ENCODE data around the gene MGST3. TPM values are rescaled to one million over a fixed set of nuclear protein-coding genes. Genes with fewer than 3 reads are reported as not detected.

The MGST3 gene
- polyA plus RNA-seq, 2 of the 4 experiments (the other 2 are of a cell fraction), result 216 to 217 TPM

GRCh38 chr1:165686971-165687433 is 56.0 kb downstream of the MGST3 start:
- ATAC-seq, result no peak
- no peak overlapping the region for H3K4me3 ChIP-seq
- FAIRE-seq, result no peak
- WGBS (ENCODE audit: missing lambda C conversion rate), result 86% methylated on average over 2 of the region's 2 CpGs
- H3K27ac ChIP-seq, result no peak overlapping the region
- ChIA-PET CTCF (interaction anchor here (1.2 to 1.3 kb wide), 2 partner anchors 10 to 87 kb away, joined by 3 to 5 read pairs; no protein-coding TSS in a partner anchor), POLR2A (no interaction called here)
- no peaks in the 10 kb centered on the region for H3K4me1 ChIP-seq
- no peak for DNase-seq (ENCODE audit: low read depth in 1 of 2, low spot score in 1 of 2)
- no peak overlapping the region for H3K4me2 ChIP-seq
- 0 out of 3 replicates have a peak, but pooled peaks cover 9% of the 10 kb centered on the region for H3K9me3 ChIP-seq
- TF ChIP-seq NFE2L2 (conservative IDR thresholded peaks at IDR 0.05; ENCODE audit: low read length) (no peak), GATA3 (IDR thresholded peaks at IDR 0.05; ENCODE audit: borderline replicate concordance) (no peak), TFCP2L1 (CRISPR knock-in tag; IDR thresholded peaks at IDR 0.05) (no peak), REST (IDR thresholded peaks at IDR 0.05) (no peak), FOSB (CRISPR knock-in tag; IDR thresholded peaks at IDR 0.05) (no peak), ATOH8 (CRISPR knock-in tag; IDR thresholded peaks at IDR 0.05; ENCODE audit: low read depth) (no peak)

- no peak for DNase-seq (ENCODE audit: low read depth in 1 of 2, low spot score in 1 of 2)
- no peak for FAIRE-seq
- CTCF ChIA-PET, result no interaction called here
Observed at GRCh38 chr1:165688046-165688445, 57.0 kb downstream of the MGST3 start.

More at GRCh38 chr1:165688046-165688445, 57.0 kb downstream of the MGST3 start:
- no peak for ATAC-seq
- Histone ChIP-seq H3K4me1 (no peaks in the 10 kb centered on the region), H3K4me3 (no peak overlapping the region), H3K27ac (no peak overlapping the region), H3K9me3 (0 out of 3 replicates have a peak, but pooled peaks cover 9% of the 10 kb centered on the region), H3K4me2 (no peak overlapping the region)
- POLR2A ChIA-PET, result no interaction called here
- WGBS (ENCODE audit: missing lambda C conversion rate), result 91% methylated on average over 5 of the region's 5 CpGs
- TF ChIP-seq HDAC2 (IDR thresholded peaks at IDR 0.05), result no peak
- TF ChIP-seq TP53 (CRISPR knock-in tag; IDR thresholded peaks at IDR 0.05), result no peak
- TF ChIP-seq ATOH8 (CRISPR knock-in tag; IDR thresholded peaks at IDR 0.05; ENCODE audit: low read depth), result no peak
- no peak for TF ChIP-seq RNF2 (IDR thresholded peaks at IDR 0.05; ENCODE audit: borderline replicate concordance, low read depth)
- TF ChIP-seq ESRRA (IDR thresholded peaks at IDR 0.05; ENCODE audit: borderline replicate concordance, low read length), result no peak
- no peak for TF ChIP-seq RARB (CRISPR knock-in tag; IDR thresholded peaks at IDR 0.05)
- TF ChIP-seq NFE2L2 (conservative IDR thresholded peaks at IDR 0.05; ENCODE audit: low read length), result no peak
- TF ChIP-seq EHMT2 (IDR thresholded peaks at IDR 0.05; ENCODE audit: low read depth), result no peak
- no peak for TF ChIP-seq MAX (IDR thresholded peaks at IDR 0.05)
- TF ChIP-seq JUN (IDR thresholded peaks at IDR 0.05), result no peak
- TF ChIP-seq NPAS2 (CRISPR knock-in tag; IDR thresholded peaks at IDR 0.05; ENCODE audit: borderline replicate concordance), result no peak
- TF ChIP-seq CTCF (IDR thresholded peaks at IDR 0.05), result no peak
- no peak for TF ChIP-seq EP300 (IDR thresholded peaks at IDR 0.05)
- TF ChIP-seq ZFP36 (IDR thresholded peaks at IDR 0.05; ENCODE audit: borderline replicate concordance, partially characterized antibody), result no peak

All from A549 (cell line).